Amygdala (tissue), 56 donors: Measurements from ENCODE around the gene SIGLEC7.

Source experiments
- DNase-seq, 56 donors: peaks; one replicate each; lab custom pipeline; 2025; lab: John Stamatoyannopoulos, UW

The SIGLEC7 gene

GRCh38 chr19:51142119-51142518 is at the start of gene SIGLEC7:
SIGLEC7 (plus strand) TSS chr19:51142301; CDS start chr19:51142370, 69 bp downstream.
- peak in 2 of 56 donors; percentile 21 to 31 for DNase-seq

- DNase-seq = peak in 4 of 56 donors; percentile 4 to 25 (median 8)
Observed at GRCh38 chr19:51093101-51093500, 49.0 kb upstream of the SIGLEC7 start.

- DNase-seq = no peak
Observed at GRCh38 chr19:51093510-51094345, 48.4 kb upstream of the SIGLEC7 start.

DNA sequence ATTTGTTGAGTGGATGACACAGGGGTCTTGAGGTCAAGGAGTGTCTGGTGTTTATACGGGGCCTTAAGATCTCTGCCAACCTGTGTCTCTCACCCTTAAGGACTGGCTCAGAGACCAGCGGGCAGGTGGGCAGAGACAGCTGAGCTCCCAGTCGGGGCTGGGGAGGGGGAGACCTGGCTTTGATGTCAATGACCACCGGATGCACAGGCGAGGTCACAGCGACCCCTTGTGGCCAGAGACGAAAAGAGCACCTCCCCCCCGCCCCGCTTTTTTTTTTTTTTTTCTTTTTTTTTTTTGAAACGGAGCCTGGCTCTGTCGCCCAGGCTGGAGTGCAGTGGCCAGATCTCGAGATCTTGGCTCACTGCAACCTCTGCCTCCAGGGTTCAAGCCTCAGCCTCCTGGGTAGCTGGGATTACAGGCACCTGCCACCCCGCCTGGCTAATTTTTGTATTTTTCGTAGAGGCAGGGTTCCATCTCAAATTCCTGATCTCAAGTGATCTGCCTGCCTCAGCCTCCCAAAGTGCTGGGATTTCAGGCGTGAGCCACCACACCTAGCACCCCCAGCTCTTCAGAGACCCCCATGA is 47.3 kb upstream of the SIGLEC7 start:
- peak in 5 of 56 donors; percentile 2 to 25 (median 5) for DNase-seq

DNA sequence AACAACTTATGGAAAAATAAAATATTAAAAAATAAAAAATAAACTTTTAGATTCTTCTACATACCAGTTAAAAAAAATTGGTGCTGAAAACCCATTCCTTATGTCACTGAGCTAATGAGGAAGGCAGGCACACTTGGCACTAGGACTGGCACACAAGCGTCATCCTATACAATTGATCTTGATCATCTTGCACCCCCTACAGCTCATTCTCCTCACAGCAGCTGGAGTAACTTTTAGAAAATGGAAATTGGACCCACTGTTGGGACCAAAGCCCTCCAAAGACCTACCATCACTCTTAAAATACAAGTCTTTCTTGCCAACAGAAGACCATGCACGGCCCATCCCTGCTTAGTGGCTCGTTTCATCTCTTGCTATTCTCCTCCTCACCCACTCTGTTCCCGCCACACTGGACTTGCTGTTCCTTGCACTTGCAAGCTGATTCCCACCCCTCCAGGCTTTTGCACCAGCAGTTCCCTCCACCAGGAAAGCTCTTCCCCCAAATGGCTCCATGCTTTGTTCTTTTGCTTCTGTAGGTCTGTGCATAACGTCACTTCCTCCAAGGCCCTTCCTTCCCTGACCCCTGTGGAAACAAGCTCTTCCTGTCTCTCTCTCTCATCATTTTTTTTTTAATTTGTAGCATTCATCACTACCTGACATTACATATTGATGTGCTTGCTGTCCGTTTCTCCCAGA is 45.5 kb upstream of the SIGLEC7 start:
- DNase-seq = no peak

DNA sequence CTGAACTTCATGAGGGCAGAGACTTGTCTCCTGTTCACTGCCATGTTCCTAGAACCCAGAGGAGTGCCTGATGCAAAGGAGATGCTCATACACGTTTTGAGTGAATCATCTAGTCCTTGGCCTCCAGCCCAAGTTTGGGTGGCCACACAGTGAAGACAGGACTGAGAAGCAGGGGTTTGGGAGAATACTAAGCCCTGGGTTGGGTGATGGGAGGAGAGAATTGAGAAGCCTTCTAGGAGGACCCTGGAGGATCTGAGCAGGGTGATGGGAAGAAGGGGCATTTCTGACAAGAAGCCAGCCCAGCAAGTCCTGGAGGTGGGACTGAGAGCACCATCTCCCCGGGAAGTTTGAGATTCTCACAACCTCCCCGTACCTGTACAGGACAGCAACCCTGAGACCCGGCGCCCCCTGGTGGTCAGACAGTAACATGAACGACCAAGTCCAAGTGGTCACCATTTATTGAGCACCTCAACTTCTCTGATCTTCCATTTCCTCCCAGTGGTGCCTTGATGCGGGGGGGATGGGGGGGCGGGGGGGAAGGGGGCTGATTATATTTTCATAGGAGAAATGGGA is 44.8 kb upstream of the SIGLEC7 start:
- DNase-seq = peak in 24 of 56 donors; percentile 1 to 68 (median 24)

GRCh38 chr19:51097796-51098195 is 44.3 kb upstream of the SIGLEC7 start:
- DNase-seq = no peak

- no peak for DNase-seq
Observed at GRCh38 chr19:51098365-51099046, 43.6 kb upstream of the SIGLEC7 start.

DNA sequence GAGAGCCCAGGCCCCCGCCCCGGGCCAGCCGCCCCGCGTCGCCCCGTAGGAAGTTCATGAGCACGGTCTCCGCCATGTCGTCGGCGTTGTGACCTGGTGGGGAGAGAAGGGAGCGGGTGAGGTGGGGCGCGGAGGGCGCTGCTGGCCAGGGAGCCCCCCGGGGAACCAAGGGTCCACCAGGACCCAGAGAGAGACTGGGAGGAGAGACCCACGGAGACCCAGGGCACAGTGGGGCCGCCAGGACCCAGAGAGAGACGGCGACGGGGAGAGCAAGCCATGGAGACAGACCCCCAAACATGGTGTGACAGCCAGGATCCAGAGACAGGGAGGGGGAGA is 43.1 kb upstream of the SIGLEC7 start:
- no peak for DNase-seq

DNA sequence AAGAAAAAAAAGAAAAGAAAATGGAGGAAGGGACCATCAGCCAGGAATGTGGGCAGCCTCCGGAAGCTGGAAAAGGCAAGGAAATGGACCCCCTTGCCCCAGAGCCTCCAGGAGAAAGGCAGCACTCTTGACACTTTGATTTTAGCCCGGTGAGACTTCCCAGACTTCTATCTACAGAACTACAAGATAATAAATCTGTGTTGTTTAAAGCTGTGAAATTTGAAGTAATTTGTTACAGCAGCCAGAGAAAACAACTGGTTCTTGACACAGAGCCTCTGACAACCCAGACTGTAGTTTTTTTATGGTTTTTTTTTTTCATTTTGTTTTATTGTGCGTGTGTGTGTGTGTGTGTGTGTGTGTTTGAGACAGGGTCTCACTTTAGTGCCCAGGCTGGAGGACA is 41.5 kb upstream of the SIGLEC7 start:
- no peak for DNase-seq

DNA sequence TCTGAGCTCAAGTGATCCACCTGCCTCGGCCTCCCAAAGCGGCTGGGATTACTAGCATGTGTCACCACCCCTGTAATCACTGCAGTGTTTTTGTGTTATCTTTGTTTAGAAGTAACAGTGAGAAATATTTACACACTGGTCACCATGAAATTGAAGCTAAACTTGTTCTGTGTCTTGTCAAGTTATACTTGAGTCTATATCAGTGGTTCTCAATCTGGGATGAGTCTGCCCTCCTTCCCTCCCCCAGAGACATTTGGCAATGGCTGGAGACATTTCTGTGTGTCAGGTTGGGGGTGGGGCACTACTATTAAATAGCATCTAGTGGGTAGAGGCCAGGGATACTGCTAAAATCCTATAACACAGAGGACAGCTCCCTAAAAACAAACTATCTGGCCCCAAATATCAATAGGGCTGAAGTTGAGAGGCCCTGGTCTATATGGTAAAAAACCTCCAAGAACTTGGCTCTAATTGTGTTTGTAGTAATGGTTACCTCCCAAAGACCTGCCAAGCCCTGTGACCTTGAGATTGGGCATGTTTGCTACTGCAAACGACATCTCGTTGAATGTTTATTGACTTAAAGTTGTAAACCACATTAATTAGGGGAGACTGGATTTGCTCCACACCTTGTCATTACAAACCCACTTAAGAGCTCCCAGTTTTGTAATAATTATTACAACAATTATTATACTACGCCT is 40.8 kb upstream of the SIGLEC7 start:
- DNase-seq = no peak

DNA sequence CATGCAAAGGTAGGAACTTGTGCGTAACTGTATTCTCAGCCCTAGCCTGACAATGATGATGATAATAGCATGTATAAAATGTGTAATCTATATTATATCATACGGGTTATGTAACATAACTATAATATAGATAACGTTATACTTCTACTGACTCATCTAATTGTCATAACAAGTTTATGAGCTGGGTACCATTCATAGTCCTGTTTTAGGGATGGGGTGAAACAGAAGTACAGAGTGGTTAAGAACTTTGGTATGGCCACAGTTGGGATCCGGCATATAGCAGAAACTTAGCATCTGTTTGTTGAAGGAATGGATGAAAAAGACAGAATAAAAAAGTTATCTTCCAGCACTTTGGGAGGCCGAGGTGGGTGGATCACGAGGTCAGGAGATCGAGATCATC is 39.1 kb upstream of the SIGLEC7 start:
- DNase-seq = no peak

DNA sequence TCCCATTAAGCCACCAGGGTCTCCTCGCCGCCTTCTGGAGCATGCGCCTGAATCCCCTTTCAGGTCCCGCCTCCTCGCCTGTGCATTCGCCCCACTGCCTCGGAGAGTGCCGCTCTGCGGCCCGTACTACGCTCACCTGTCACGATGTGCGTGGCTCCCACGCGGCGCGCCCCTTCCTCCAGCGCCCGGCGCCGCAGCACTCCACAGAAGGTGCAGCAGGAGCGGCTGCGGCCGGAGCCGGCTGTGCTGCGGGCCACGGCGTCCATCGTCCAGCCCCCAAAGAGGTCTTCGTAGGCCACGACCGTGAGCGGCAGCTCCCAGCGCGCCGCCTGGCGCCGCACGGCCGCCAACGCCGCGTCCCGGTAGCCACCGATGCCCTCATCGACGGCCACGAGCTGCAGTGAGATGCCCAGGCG is 38.2 kb upstream of the SIGLEC7 start:
- DNase-seq = no peak

- peak in 2 of 56 donors; percentile 37 to 49 for DNase-seq
Observed at GRCh38 chr19:51107406-51108065, 34.6 kb upstream of the SIGLEC7 start.

DNA sequence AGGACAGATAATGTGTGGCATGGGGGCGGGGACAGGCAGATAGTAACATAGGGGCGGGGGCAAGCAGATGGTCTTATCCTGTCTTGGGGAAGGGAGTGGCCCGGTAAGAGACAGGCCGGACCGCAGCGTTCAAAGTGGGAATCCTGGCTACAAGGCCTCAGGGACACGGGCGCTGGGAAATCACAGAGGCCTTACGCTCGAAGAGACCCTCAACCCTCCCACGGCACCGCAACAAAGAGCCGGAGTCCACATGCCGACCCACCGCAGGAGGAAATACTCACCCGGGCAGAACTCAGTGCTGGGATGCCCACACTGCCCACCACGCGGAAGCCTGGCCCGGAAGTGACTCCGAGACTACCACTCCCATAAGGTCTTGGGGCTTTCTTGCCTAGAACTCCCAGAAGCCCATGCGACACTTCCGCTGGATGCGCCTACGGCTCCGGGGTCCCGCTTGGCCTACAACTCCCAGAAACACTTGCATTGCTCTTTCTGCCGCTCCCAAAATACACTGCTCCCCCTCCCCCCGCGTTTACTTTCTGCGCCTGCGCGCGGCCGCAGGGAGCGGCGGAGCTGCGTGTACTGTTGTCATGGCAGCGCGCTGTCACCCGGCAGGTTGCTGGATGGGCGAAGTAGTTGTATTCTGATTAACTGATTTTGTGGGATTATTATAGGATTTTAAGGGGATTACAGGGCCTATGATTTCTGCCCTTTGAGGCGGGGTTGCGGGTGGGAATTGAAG is 33.9 kb upstream of the SIGLEC7 start, which contains the start of gene CTU1:
Gene CTU1, minus strand, starts transcription at position 344 of the 739 bp plus-strand sequence. CDS start 3,840 bp downstream, outside the sequence.
- DNase-seq = peak; percentile 88 to 99 (median 98)

DNA sequence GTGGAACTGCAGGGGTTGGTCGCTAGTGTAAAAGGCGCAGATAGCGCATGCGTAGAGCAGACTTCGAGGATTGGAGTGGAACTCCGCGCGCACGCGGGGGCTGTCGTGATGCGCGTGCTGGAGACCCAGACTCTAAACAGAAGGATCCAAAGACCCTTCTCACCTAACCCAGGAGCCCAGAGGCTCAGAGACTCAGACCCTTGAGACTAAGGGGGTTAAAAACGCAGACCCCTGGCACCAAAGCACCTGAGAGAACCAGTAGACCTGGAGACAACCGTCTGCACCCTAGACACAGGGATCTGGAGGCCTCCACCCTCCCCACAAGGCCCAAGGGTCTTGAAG is 33.3 kb upstream of the SIGLEC7 start:
- DNase-seq = peak in 13 of 56 donors; percentile 64 to 93 (median 82)

DNA sequence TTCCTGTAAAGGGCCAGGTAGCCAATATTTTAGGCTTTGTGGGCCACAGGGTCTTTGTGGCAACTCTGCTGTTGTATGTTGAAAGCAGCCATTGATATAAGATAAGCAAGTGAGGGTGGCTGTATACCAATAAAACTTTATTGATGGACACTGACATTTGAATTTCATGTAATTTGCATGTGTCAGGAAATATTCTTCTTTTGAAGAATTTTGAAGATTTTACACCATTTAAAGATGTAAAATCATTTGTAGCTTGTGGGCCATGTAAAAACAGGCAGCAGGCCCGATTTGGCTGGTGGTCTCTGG is 31.5 kb upstream of the SIGLEC7 start:
- DNase-seq = no peak

DNA sequence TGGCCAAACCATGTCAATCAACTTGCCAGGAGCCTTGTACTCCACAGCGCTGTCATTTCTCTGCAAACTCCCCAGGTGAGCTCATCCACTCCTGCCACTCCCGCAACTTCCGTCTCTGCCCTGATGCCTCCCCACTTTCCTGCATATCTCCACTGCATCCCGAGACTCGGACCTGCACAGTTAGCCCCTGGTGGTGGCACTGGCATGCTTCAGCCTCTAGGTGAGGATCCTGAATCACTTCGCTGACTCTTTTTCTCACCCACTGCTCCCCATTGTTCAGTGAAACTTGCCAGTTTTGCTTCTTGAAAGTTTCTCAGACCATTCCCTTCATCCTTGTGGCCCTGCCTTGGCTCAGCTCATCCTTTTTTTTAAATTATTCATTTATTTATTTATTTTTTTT is 30.5 kb upstream of the SIGLEC7 start:
- DNase-seq = no peak
